ENCODE measurements around the gene ACACB.

Gene ACACB

GRCh38 chr12:109232731-109233130 is 116.3 kb downstream of the ACACB start:
- no peak overlapping the region for H3K4me3 ChIP-seq (ENCODE audit: low read length)
- DNase-seq (ENCODE audit: low read depth), result no peak
- TF ChIP-seq CTCF (conservative IDR thresholded peaks at IDR 0.05; ENCODE audit: low read length), result no peak

- no peak overlapping the region for H3K4me3 ChIP-seq (ENCODE audit: low read length)
- TF ChIP-seq CTCF (conservative IDR thresholded peaks at IDR 0.05; ENCODE audit: low read length), result no peak
- no peak for DNase-seq (ENCODE audit: low read depth)
Observed at GRCh38 chr12:109234012-109234411, 117.6 kb downstream of the ACACB start.

- no peak overlapping the region for H3K4me3 ChIP-seq (ENCODE audit: low read length)
- TF ChIP-seq CTCF (conservative IDR thresholded peaks at IDR 0.05; ENCODE audit: low read length), result no peak
- no peak for DNase-seq (ENCODE audit: low read depth)
Observed at GRCh38 chr12:109236257-109236656, 119.9 kb downstream of the ACACB start.

GRCh38 chr12:109239179-109239578 is 122.8 kb downstream of the ACACB start:
- no peak for DNase-seq (ENCODE audit: low read depth)
- TF ChIP-seq CTCF (conservative IDR thresholded peaks at IDR 0.05; ENCODE audit: low read length), result no peak
- no peak overlapping the region for H3K4me3 ChIP-seq (ENCODE audit: low read length)

GRCh38 chr12:109239691-109240090 is 123.3 kb downstream of the ACACB start:
- TF ChIP-seq CTCF (conservative IDR thresholded peaks at IDR 0.05; ENCODE audit: low read length), result no peak
- no peak overlapping the region for H3K4me3 ChIP-seq (ENCODE audit: low read length)

GRCh38 chr12:109240365-109240764 is 124.0 kb downstream of the ACACB start:
- H3K4me3 ChIP-seq (ENCODE audit: low read length), result no peak overlapping the region
- TF ChIP-seq CTCF (conservative IDR thresholded peaks at IDR 0.05; ENCODE audit: low read length), result no peak
- no peak for DNase-seq (ENCODE audit: low read depth)

More at GRCh38 chr12:109239691-109240090, 123.3 kb downstream of the ACACB start:
- no peak for DNase-seq (ENCODE audit: low read depth)

- TF ChIP-seq CTCF (conservative IDR thresholded peaks at IDR 0.05; ENCODE audit: low read length), result no peak
- H3K4me3 ChIP-seq (ENCODE audit: low read length), result no peak overlapping the region
- DNase-seq (ENCODE audit: low read depth), result no peak
Observed at GRCh38 chr12:109241936-109242335, 125.5 kb downstream of the ACACB start.
